Ascending aorta (tissue), 2 donors: ENCODE measurements around the gene LHFPL6. TPM values are rescaled to one million over a fixed set of nuclear protein-coding genes. Genes with fewer than 3 reads are reported as not detected.

Experiments used
- DNase-seq, 2 donors: peaks; one replicate each; pipeline ENCODE4 v3.0.0-alpha.2; 2019; ENCODE audit warnings: low spot score in 2 of 2
- H3K27ac ChIP-seq, 2 donors: fragments of 200-600 bp; sonication (generic); one replicate each; pipeline ENCODE4 v1.5.1; 2016 to 2017; ENCODE audit warnings: mild to moderate bottlenecking in 1 of 2
- H3K27me3 ChIP-seq: fragments of 200-600 bp; sonication (generic); one replicate; pipeline ENCODE4 v1.5.1; 2017
- H3K36me3 ChIP-seq, 2 donors: fragments of 200-600 bp; sonication (generic); one replicate each; pipeline ENCODE4 v1.5.1; 2016
- H3K4me1 ChIP-seq, 2 donors: fragments of 200-600 bp; sonication (generic); one replicate each; pipeline ENCODE4 v1.5.1; 2016 to 2017; ENCODE audit warnings: mild to moderate bottlenecking in 1 of 2
- H3K4me3 ChIP-seq, 2 donors: fragments of 200-600 bp; sonication (generic); one replicate each; pipeline ENCODE4 v1.5.1; 2016 to 2017; ENCODE audit warnings: mild to moderate bottlenecking in 1 of 2
- H3K9me3 ChIP-seq, 2 donors: fragments of 200-600 bp; sonication (generic); one replicate each; pipeline ENCODE4 v1.5.1; 2016
- intact Hi-C: fragments of 100-400 bp; cut with DNase I; formaldehyde crosslinking; loops from one replicate; pipeline ENCODE4 v1.15.1; 2023
- total RNA-seq: library from RNA; depleted of rRNA; stranded (reverse); fragments of >200 nt; gene quantifications from one replicate; pipeline ENCODE4 v1.1.0, GENCODE V29; 2016
- TF ChIP-seq, protein P1 (sequence below), 3 experiments: fragments of 200-600 bp in 2 of 3; fragments of 450-650 bp in 1 of 3; sonication (generic) in 2 of 3; IDR thresholded peaks; one replicate each; pipeline ENCODE4 v1.5.1; 2016 to 2019; ENCODE audit warnings: antibody characterized with exemption in 3 of 3, mild to moderate bottlenecking in 1 of 3, moderate library complexity in 1 of 3

The LHFPL6 gene
- total RNA-seq, 1 donor from 2014 or later, result 69.4 TPM

DNA sequence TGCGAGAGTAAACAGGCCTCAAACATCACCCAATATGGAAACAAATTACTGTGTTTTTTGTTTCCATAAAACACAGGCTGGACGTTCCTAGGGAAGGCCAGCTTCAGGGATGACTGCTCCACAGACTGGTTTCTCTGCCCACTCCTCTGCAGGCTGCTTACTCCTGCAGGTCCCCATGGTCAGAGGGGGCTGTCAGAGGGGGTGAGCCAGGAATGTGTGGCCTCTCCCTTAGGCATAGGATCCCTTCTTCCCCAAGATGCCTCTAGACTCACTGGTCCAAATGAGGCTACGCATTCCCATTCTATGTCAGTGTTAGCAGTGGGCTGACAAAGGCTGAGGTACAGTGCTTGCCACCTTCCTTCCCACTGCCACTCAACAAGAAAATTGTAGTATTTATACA is 229.8 kb downstream of the LHFPL6 start:
- no peak overlapping the region for H3K4me3 ChIP-seq
- H3K9me3 ChIP-seq, result no peaks in the 10 kb centered on the region
- no peaks in the 10 kb centered on the region for H3K27me3 ChIP-seq
- H3K4me1 ChIP-seq, result peaks cover 9 to 40% of the 10 kb centered on the region in 2 donors
- H3K27ac ChIP-seq, result peak overlapping the region; percentile 17 to 27
- no peak for DNase-seq
- TF ChIP-seq, protein P1, sequence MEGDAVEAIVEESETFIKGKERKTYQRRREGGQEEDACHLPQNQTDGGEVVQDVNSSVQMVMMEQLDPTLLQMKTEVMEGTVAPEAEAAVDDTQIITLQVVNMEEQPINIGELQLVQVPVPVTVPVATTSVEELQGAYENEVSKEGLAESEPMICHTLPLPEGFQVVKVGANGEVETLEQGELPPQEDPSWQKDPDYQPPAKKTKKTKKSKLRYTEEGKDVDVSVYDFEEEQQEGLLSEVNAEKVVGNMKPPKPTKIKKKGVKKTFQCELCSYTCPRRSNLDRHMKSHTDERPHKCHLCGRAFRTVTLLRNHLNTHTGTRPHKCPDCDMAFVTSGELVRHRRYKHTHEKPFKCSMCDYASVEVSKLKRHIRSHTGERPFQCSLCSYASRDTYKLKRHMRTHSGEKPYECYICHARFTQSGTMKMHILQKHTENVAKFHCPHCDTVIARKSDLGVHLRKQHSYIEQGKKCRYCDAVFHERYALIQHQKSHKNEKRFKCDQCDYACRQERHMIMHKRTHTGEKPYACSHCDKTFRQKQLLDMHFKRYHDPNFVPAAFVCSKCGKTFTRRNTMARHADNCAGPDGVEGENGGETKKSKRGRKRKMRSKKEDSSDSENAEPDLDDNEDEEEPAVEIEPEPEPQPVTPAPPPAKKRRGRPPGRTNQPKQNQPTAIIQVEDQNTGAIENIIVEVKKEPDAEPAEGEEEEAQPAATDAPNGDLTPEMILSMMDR (IDR thresholded peaks at IDR 0.05), result no peak
- no peaks in the 10 kb centered on the region for H3K36me3 ChIP-seq
- intact Hi-C loops, result no loop called here

DNA sequence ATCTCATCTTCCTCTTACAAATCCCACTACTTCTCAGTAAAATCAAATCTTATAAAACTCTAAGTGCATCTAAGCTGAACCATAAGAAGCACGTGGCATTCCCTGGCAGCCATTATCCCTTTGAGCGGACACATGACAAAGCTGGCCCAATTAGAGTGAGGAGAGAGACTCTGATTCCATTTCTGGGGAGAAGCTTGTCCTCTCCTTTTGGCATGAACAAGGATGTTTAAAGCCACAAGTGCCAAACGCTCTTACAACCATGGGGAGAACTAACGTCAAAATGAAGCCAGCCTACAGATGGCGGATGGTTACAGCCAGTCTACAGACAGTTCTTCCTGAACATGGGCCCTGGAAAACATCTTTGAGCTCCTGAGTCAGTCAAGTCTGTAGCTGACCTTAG is 231.3 kb downstream of the LHFPL6 start:
- intact Hi-C loops, result no loop called here
- no peak for DNase-seq
- no peaks in the 10 kb centered on the region for H3K36me3 ChIP-seq
- peaks cover 9 to 33% of the 10 kb centered on the region in 2 donors for H3K4me1 ChIP-seq
- H3K27me3 ChIP-seq, result no peaks in the 10 kb centered on the region
- no peaks in the 10 kb centered on the region for H3K9me3 ChIP-seq
- no peak overlapping the region for H3K4me3 ChIP-seq
- H3K27ac ChIP-seq, result peak overlapping the region; percentile 27 to 36
- TF ChIP-seq, protein P1 (IDR thresholded peaks at IDR 0.05), result no peak

DNA sequence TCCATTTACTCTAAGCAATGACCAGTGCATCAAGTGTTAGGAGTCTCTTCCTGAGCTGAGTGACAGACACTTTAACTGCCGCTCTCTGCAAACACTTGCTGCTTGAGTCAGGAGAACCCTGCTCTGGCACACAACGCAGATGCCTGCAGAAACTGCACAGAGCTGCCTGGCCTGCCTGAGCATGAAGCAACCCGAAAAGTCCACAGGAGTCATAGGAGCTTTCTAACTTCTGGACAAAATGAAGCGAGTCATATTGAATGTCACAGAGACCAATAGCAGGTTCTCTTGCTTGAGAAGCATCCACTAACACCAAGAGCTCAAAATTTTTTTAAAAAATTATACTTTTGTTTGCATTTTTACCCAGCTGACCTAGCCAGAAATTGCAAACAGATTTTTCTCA is 232.4 kb downstream of the LHFPL6 start:
- TF ChIP-seq, protein P1 (IDR thresholded peaks at IDR 0.05), result no peak
- Histone ChIP-seq H3K9me3 (no peaks in the 10 kb centered on the region), H3K27me3 (no peaks in the 10 kb centered on the region), H3K4me1 (peaks cover 8 to 37% of the 10 kb centered on the region in 2 donors), H3K27ac (peak overlapping the region; percentile 5 to 36), H3K36me3 (no peaks in the 10 kb centered on the region), H3K4me3 (peak overlapping the region in 1 of 2 donors; percentile 30)
- intact Hi-C loops, result no loop called here
- DNase-seq, result peak in 1 of 2 donors; percentile 83

DNA sequence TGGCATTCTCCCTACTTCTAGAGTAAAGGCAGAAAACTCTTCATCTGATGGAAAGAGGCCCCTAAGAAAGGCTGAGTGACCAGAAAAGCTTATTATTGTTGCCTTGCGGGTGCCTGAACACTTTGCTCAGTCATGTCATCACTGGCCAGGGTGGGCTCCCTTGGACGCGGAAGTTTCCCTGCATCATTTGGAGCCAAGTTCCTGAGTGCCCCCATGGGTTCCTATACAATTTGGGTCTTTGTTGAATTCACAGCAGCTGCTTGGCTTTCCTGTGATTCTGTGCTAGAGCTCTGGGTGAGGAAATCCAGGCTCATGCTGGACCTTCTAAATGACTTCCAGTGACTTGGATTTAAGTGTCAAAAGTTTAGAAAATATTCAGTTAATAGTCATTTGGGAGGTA is 232.9 kb downstream of the LHFPL6 start:
- H3K27ac ChIP-seq, result peak overlapping the region; percentile 36 to 57
- intact Hi-C loops, result no loop called here

DNA sequence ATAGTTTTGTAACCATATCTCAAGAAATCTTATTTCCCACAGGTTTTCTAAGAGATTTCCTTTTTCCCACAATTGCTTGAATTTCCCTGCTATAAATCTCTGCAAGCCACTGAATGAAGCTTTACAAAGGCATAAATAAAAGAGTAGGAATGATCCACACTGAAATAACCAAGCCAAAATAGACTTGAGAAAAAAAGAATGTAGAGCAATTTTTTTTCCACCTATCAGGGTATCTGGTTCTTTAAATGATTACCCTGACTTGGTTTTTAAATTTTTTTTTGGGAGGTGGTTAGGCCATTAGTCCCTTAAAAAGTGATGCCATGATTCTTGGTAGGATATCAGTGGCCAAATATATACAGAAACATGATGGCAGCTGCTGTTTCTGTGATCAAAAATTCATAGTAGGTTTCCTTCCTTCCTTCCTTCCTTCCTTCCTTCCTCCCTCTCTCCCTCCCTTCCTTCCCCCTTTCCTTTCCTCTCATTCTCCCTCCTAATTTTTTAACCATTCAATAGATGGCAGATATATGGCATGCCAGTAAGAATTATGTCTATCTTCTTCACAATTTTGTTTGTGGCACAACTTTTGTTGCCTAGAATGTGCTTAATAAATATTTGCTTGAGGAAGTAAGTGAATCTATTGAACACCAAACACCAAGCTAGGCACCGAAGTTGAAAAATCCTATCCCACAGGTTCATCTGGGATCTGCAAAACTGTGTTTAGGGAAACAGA is 233.7 kb downstream of the LHFPL6 start:
- H3K27ac ChIP-seq, result peak overlapping the region; percentile 36 to 57

More for the DNA sequence above, 232.9 kb downstream of the LHFPL6 start:
- Histone ChIP-seq H3K27me3 (no peaks in the 10 kb centered on the region), H3K36me3 (no peaks in the 10 kb centered on the region), H3K9me3 (no peaks in the 10 kb centered on the region), H3K4me3 (no peak overlapping the region), H3K4me1 (peaks cover 3 to 38% of the 10 kb centered on the region in 2 donors)
- TF ChIP-seq, protein P1 (IDR thresholded peaks at IDR 0.05), result no peak
- DNase-seq, result no peak

More for the DNA sequence above, 233.7 kb downstream of the LHFPL6 start:
- TF ChIP-seq, protein P1 (IDR thresholded peaks at IDR 0.05), result no peak
- Histone ChIP-seq H3K4me3 (no peak overlapping the region), H3K27me3 (no peaks in the 10 kb centered on the region), H3K9me3 (no peaks in the 10 kb centered on the region), H3K4me1 (peaks cover 2 to 42% of the 10 kb centered on the region in 2 donors), H3K36me3 (no peaks in the 10 kb centered on the region)
- DNase-seq, result no peak
- intact Hi-C loops, result loop anchor here (5.0 kb wide), 1 partner anchor 33 kb away; no protein-coding TSS in a partner anchor
